Measurements from ENCODE around the gene CA9. TPM values are rescaled to one million over a fixed set of nuclear protein-coding genes. Genes with fewer than 3 reads are reported as not detected.
"Not testable (repeated sequence)": the region's sequence is repeated elsewhere in the genome, so short reads cannot be mapped to it uniquely, and the experiment has no call there.

The CA9 gene
- 38.2 and 67.0 TPM in 2 replicates for total RNA-seq (2014; rRNA removed; shearing (Covaris generic))

DNA sequence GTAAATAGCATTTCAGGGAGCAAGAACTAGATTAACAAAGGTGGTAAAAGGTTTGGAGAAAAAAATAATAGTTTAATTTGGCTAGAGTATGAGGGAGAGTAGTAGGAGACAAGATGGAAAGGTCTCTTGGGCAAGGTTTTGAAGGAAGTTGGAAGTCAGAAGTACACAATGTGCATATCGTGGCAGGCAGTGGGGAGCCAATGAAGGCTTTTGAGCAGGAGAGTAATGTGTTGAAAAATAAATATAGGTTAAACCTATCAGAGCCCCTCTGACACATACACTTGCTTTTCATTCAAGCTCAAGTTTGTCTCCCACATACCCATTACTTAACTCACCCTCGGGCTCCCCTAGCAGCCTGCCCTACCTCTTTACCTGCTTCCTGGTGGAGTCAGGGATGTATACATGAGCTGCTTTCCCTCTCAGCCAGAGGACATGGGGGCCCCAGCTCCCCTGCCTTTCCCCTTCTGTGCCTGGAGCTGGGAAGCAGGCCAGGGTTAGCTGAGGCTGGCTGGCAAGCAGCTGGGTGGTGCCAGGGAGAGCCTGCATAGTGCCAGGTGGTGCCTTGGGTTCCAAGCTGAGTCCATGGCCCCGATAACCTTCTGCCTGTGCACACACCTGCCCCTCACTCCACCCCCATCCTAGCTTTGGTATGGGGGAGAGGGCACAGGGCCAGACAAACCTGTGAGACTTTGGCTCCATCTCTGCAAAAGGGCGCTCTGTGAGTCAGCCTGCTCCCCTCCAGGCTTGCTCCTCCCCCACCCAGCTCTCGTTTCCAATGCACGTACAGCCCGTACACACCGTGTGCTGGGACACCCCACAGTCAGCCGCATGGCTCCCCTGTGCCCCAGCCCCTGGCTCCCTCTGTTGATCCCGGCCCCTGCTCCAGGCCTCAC lies at the start of gene CA9:
CA9 (plus strand) TSS at position 797 of the 893 bp plus-strand sequence; CDS start at position 829, 32 bp downstream.
- peak; percentile 77 for DNase-seq (ENCODE audit: low read depth)

DNA sequence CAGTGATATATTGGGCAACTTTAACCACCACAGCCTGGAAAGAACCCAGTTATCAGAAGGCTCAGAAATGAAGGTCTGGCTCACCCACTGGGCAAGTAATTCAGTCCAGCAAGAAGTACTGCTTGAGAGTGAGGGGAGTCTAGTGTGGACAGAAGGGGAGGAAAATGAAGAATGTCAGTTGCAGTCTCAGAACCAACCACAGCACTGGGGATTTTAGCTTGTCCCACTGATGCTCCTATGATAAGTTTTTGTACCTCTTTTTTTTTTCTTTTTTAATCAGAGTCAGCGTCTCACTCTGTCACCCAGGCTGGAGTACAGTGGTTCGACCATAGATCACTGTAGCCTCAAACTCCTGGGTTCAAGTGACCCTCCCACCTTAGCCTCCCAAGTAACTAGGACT lies 46.2 kb upstream of the CA9 start:
- no peak for DNase-seq (ENCODE audit: low read depth)

- no peak for DNase-seq (ENCODE audit: low read depth)
Observed at GRCh38 chr9:35628389-35628991, 45.2 kb upstream of the CA9 start.

GRCh38 chr9:35629597-35629996 lies 44.1 kb upstream of the CA9 start:
- no peak for DNase-seq (ENCODE audit: low read depth)

DNA sequence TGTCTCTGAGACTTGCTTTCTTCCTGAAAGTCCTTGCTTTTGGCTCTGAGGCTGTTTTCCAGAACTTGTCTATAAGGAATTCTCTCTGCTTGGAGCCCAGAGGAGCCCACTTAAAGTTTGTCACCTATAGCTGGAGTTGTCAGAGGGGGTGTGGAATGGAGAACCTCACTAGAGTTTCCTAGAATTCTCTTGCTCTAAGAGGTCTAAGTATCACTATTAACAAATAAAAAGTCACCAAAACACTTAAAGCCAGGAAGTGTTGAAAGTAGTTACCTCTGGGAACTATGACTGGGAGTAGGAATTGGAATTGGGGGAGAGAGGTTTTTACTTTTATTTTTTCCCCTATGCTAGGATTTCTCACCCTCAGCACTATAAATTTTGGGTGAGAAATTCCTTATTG lies 38.0 kb upstream of the CA9 start:
- DNase-seq (ENCODE audit: low read depth), result no peak

DNA sequence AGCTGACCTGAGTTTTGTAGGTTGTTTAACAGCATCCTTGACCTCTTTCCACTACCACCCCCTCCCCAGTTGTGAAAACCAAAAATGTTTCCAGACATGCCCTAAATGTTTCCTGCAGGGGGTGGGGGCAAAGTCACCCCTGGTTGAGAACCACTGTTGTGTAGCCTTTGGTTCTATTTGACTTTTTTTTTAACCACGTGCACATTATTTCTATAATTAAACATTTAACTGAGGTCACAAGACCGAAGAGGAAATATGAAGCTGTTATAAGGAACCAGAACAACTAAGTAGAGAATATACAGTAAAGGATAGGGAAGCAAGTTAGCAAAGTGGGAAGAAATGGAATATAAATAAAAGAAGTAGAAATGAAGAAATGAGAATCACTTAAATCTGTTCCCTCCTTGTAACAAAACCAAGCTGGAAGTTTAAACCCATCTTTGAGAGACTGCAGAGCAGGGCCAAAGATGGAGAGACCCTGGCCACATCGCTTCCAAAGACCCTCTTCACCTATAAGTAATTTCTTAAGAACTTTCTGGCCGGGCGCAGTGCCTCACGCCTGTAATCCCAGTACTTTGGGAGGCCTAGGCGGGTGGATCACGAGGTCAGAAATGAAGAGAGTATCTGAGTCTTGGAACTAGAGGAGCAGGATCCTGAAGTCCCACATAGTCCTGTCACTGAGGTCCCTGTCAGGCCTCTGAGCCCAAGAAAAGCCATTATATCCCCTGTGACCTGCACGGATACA lies 37.4 kb upstream of the CA9 start:
- DNase-seq (ENCODE audit: low read depth), result no peak

DNA sequence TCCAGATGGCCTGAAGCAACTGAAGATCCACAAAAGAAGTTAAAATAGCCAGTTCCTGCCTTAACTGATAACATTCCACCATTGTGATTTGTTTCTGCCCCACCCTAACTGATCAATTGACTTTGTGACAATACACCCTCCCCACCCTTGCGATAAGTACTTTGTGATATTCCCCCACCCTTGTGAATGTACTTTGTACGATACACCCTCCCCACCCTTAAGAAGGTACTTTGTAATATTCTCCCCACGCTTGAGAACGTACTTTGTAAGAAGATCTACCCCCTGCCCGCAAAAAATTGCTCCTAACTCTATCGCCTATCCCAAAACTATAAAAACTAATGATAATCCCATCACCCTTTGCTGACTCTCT lies 36.9 kb upstream of the CA9 start:
- DNase-seq (ENCODE audit: low read depth), result not testable (repeated sequence)

DNA sequence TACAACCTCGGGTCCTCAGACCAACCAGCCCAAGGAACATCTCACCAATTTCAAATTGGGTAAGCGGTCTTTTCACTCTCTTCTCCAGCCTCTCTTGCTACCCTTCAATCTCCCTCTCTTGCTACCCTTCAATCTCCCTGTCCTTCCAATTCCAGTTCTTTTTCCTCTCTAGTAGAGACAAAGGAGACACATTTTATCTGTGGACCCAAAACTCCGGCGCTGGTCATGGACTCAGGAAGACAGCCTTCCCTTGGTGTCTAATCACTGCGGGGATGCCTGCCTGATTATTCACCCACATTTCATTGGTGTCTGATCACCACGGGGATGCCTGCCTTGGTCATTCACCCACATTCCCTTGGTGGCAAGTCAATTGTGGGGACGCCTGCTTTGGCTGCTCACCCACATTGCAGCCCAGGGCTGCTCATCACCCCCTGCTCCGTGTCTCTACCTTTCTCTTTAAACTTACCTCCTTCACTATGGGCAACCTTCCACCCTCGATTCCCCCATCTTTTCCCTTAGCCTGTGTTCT lies 36.2 kb upstream of the CA9 start:
- peak; percentile 21 for DNase-seq (ENCODE audit: low read depth)

GRCh38 chr9:35638751-35639150 lies 35.0 kb upstream of the CA9 start:
- DNase-seq (ENCODE audit: low read depth), result not testable (repeated sequence)

DNA sequence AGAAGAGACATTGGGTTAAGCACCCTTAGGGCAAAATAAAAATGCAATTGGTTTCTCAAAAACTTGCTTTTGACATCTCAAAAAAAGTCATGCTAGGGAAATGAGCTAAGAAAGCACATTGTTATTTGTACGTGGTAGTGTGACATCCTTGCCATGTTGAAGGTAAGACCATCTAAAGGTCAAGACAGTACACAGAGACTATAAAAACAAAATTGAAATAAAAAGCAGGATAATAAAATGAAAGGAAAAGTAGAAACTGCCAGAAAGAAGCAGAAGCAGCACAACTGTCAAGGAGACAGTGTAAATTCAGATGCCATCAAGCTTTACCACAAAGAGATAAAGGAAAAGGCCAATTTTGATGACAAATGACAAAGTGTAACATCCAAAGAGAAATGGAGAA lies 34.5 kb upstream of the CA9 start:
- not testable (repeated sequence) for DNase-seq (ENCODE audit: low read depth)

- no peak for DNase-seq (ENCODE audit: low read depth)
Observed at GRCh38 chr9:35639631-35640030, 34.1 kb upstream of the CA9 start.

DNA sequence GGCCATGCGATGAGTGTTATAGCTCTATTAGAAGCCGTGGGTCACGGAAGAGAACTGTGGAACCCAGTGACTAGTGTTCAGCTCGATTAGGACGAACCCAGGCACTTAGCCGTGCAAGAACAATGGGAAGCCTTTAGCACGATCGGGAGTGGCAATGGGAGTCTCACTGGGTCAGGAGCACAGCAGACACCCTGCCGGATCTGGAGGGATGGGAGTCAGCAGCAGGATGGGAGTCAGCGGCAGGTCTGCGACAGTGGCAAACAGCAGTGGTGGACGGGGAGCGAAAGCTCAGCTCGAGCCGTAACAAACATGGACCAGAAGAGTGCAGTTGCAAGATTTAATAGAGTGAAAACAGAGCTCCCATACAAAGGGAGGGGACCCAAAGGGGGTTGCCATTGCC lies 33.3 kb upstream of the CA9 start:
- DNase-seq (ENCODE audit: low read depth), result not testable (repeated sequence)

- not testable (repeated sequence) for DNase-seq (ENCODE audit: low read depth)
Observed at GRCh38 chr9:35641478-35641877, 32.2 kb upstream of the CA9 start.

DNA sequence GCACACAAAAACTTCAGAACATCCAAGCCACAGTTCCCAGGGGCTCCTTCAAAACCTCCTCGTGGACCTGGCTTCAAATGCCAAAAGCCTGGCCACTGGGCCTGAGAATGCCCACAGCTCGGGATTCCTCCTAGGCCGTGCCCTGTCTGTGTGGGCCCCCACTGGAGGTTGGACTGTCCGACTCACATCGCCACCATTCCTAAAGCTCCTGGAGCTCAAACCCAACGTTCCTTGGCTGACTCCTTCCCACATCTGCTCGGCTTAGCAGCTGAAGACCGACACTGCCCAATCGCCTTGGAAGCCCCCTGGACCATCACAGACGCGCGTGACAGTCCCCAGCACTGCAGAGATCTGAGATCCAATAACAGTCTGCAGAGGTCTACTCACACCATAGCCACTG lies 30.7 kb upstream of the CA9 start:
- DNase-seq (ENCODE audit: low read depth), result no peak

DNA sequence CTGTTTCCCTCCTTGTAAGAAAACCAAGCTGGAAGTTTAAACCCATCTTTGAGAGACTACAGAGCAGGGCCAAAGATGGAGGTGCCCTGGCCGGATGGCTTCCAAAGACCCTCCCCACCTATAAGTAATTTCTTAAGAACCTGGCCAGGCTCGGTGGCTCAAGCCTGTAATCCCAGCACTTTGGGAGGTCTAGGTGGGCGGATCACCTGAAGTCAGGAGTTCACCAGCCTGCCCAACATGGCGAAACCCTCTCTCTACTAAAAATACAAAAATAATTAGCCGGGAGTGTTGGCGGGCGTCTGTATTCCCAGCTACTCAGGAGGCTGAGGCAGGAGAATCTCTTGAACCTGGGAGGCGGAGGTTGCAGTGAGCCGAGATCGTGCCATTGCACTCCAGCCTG lies 28.0 kb upstream of the CA9 start:
- DNase-seq (ENCODE audit: low read depth), result not testable (repeated sequence)

GRCh38 chr9:35646153-35646532 lies 27.6 kb upstream of the CA9 start:
- DNase-seq (ENCODE audit: low read depth), result no peak

- peak; percentile 88 for DNase-seq (ENCODE audit: low read depth)
Observed at GRCh38 chr9:35646533-35647265, 27.0 kb upstream of the CA9 start.

DNA sequence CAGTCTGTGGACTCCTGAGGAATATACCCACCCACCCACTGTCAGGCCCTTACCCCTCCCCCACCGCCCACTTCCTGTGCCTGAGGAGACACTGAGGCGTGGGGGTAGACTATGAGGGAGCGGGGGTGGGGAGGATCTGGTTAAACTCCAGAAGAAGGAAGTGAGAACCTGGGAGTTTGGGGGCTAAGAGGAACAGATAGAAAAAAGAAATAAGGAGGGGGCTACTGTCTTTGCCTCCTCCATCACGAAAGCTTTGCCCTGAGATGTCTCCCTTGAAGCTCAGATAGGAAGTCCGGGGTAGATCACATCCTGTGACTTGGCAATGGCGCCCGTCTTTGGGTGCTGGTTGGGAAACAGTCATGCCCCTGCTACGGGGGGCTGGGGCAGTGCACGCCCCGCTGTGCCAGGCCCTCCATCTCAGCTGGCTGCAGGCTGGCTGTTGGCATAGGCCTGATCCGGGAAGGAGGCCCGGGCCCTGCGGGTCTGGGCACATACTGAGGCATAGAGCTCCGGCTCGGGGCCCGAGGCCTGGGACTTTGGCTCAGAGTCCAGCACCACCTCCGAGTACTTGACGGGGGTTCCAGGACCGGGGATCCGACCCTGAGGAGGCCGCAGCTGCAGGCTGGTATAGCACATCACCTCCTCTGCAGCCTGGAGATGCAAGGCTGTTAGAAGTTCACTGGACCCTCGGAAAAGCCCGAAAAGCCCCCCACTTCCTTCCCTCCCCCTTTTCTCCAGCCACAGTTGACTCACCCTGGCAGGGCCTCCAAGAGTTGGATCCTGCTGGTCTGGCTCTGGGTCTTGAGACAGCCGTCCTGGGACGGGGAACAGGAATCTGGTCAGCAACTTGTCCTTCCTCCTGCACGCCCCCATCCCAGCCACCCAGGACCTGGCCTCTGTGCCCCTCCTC lies 24.0 kb upstream of the CA9 start:
- no peak for DNase-seq (ENCODE audit: low read depth)

DNA sequence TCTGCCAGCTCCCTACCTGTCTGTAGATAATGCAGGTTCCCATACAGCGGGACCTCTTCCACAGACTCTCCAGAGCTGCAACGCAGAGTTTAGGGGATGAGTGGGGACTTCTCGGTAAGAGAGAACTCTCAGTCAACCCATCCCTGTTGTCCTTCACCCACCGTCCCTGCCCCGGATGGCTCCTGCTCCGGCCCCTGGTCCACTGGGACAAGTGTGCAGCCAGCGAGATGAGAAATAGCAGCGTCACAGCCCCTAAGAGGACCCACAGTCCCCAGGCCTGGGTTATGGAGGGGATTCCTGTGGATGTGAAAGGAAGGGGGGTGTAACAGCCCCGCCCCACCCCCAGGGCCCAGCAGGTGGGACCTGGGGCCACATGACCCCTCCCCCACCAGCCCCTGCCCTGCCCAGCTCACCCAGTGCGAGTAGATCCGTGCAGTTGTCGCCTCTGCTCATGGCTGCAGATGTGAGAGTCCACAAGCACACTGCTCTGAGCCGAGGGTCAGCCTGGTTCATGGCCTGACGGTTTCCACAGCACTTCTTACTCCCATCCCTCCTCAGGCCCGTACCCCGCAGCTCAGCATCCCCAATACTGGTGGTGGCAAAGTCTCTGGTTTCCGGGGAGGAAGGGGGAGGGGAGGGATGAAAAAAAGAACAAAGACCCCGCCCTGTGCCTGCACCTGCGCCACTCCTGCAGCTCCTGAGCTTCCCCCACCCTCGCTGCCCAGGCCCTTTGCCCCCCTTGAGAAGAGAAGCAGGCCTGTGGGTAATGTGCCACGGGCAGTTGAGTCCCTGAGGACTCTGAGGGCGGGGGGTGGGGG lies 23.2 kb upstream of the CA9 start, which contains the start of gene SIT1:
SIT1 (minus strand) TSS at position 591 of the 818 bp plus-strand sequence; CDS start at position 513, 78 bp downstream.
- no peak for DNase-seq (ENCODE audit: low read depth)
